GM12865 (cell line): ENCODE results near the gene NFAT5.

ENCODE experiments used
- DNase-seq: peaks from one replicate; pipeline ENCODE4 v3.0.0; 2010; ENCODE audit warnings: low read depth
- H3K4me3 ChIP-seq: 2 replicates; pipeline ENCODE4 v1.5.1; 2011; ENCODE audit warnings: mild to moderate bottlenecking, low read depth, low read length, control low read depth
- TF ChIP-seq, protein P1 (sequence below): IDR thresholded peaks from 2 replicates; pipeline ENCODE4 v1.5.1; 2011; ENCODE audit warnings: low read length, control low read depth, low read depth, inconsistent platforms; ENCODE audit not compliant: insufficient read depth; ENCODE audit errors: missing control alignments

The NFAT5 gene

GRCh38 chr16:69718111-69718764 is 152.5 kb downstream of the NFAT5 start:
- DNase-seq: no peak
- TF ChIP-seq, protein P1, sequence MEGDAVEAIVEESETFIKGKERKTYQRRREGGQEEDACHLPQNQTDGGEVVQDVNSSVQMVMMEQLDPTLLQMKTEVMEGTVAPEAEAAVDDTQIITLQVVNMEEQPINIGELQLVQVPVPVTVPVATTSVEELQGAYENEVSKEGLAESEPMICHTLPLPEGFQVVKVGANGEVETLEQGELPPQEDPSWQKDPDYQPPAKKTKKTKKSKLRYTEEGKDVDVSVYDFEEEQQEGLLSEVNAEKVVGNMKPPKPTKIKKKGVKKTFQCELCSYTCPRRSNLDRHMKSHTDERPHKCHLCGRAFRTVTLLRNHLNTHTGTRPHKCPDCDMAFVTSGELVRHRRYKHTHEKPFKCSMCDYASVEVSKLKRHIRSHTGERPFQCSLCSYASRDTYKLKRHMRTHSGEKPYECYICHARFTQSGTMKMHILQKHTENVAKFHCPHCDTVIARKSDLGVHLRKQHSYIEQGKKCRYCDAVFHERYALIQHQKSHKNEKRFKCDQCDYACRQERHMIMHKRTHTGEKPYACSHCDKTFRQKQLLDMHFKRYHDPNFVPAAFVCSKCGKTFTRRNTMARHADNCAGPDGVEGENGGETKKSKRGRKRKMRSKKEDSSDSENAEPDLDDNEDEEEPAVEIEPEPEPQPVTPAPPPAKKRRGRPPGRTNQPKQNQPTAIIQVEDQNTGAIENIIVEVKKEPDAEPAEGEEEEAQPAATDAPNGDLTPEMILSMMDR: no peak
- H3K4me3 ChIP-seq: no peak overlapping the region

DNA sequence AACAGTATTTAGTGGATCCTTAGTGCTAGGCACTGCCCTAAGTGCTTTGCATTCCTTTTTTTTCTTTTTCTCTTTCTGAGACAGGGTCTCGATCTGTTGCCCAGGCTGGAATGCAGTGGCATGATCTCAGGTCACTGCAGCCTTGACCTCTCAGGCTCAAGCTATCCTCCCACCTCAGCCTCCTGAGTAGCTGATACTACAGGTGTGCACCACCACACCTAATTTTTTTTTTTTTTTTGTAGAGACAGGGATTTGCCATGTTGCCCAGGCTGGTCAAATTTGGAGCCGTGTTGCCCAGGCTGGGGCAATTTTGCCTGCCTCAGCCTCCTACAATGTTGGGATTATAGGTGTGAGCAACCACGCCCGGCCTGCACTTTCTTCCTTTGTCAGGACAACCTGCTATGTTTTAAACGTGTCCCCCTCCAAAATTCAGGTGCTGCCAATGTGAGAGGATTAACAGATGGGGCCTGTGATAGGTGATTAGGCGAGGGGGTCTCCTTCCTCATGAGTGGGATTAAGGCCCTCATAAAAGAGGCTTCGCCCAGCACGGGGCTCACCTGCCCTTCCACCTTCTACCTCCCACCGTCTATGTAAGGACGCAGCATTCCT is 155.2 kb downstream of the NFAT5 start:
- H3K4me3 ChIP-seq: no peak overlapping the region
- DNase-seq: no peak
- TF ChIP-seq, protein P1: no peak

DNA sequence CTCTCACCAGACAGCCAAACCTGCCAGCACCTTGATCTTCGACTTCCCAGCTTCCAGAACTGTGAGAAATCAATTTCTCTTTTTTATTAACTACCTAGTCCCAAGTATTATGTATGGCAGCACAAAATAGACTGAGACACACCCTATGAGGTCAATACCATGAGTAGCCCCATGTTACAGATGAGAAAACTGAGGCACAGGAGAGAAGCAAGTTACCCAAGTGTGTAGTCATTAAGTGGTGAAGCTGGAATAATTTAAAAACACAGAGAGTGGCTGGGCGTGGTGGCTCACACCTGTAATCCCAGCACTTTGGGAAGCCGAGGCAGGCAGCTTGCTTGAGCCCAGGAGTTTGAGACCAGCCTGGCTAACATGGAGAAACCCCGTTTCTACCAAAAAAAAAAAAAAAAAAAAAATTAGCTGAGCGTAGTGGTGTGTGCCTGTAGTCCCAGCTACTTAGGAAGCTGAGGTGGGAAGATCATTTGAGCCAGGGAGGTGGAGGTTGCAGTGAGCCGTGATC is 155.7 kb downstream of the NFAT5 start:
- H3K4me3 ChIP-seq: no peak overlapping the region
- TF ChIP-seq, protein P1: no peak
- no peak for DNase-seq

GRCh38 chr16:69724414-69724873 is 158.7 kb downstream of the NFAT5 start:
- TF ChIP-seq, protein P1: no peak
- H3K4me3 ChIP-seq: no peak overlapping the region
- DNase-seq: no peak

GRCh38 chr16:69724981-69725479 is 159.3 kb downstream of the NFAT5 start:
- TF ChIP-seq, protein P1: no peak
- no peak for DNase-seq
- H3K4me3 ChIP-seq: no peak overlapping the region

DNA sequence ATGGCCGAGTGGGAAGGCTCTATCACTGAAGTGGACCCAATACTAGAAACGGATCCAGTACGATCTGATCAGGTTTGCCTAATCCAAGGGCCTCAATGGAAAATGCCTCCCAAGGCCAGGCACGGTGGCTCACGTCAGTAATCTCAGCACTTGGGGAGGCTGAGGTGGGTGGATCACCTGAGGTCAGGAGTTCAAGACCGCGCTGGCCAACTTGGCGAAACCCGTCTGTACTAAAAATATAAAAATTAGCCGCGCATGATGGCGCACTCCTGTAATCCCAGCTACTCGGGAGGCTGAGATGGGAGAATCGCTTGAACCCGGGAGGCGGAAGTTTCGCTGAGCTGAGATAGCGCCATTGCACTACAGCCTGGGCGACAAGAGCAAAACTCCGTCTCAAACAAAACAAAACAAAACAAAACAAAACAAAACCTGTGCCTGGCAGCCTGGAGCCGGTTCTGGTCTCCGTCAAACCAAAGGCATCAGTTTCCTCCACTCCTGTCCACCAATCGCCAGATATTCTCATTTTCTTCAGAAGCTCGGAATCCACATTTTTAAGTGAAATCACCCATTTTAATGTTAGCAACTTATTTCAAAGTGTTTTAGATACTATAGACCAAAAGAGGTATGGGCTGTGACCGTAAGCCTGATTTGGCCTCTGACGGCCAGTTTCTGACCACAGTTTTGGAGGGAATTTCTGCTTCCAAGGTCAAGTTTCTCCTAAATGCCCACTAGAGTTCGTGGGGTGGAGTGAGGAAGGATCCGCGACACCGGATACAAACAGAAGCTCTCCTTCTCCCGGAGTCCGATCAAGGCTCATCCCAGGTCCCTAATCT is 159.9 kb downstream of the NFAT5 start:
- TF ChIP-seq, protein P1: no peak

More for the DNA sequence above, 159.9 kb downstream of the NFAT5 start:
- peak overlapping the region; percentile 63 for H3K4me3 ChIP-seq
- no peak for DNase-seq
